Spleen (tissue), 7 donors: ENCODE measurements around the gene RNF212.

Experiments used
- CTCF ChIP-seq, 11 experiments: fragments of 200-600 bp in 7 of 11; fragments of 450-650 bp in 4 of 11; sonication (generic) in 4 of 11; IDR thresholded peaks in 8 of 11; conservative IDR thresholded peaks in 3 of 11; 1 replicate in 7 of 11; 2 replicates in 4 of 11; pipeline versions ENCODE4 v1.4.0 to v1.8.0; 2016 to 2021; ENCODE audit warnings: antibody characterized with exemption in 11 of 11, inconsistent platforms in 4 of 11, mild to moderate bottlenecking in 1 of 11
- POLR2A ChIP-seq, 3 donors: fragments of 450-650 bp; IDR thresholded peaks; one replicate each; pipeline ENCODE4 v1.5.1; 2017; ENCODE audit warnings: antibody characterized with exemption in 3 of 3, mild to moderate bottlenecking in 1 of 3
- donor health status: DM: no; HTN: no; CAD: no; lungs with moderate emphysema.
- donor health status: DM: no; HTN: no; CAD: no.
- donor health status: DM: no; HTN: no; CAD: no.

DNA sequence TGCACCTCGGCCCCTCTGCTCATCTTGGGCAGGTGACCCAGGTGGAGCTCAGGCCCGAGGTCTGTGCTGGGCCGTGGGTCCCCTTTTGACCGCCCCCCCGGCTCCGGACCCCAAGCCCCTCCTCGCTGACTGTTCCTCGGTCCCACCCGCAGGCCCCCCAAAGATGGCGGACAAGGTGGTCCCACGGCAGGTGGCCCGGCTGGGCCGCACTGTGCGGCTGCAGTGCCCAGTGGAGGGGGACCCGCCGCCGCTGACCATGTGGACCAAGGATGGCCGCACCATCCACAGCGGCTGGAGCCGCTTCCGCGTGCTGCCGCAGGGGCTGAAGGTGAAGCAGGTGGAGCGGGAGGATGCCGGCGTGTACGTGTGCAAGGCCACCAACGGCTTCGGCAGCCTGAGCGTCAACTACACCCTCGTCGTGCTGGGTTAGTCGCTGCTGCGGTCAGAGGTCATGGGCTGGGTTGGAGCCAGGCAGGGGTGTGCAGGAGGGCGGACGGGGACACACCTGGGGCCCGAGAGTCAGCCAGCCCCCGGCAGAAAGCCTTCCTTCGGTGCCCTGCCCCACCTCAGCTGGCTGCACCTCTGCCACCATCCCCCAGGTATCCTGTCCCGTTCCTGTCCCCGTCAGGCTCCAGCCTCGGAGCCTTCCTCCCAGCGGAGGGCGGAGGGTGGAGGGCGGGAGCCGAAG is 91.2 kb downstream of the RNF212 start:
- no peak for TF ChIP-seq CTCF (IDR thresholded peaks at IDR 0.05 in 8 of 11, conservative IDR thresholded peaks at IDR 0.05 in 3 of 11)
- TF ChIP-seq POLR2A (IDR thresholded peaks at IDR 0.05): no peak
